ENCODE results near the gene TBC1D22A. TPM values are rescaled to one million over a fixed set of nuclear protein-coding genes. Genes with fewer than 3 reads are reported as not detected.

The TBC1D22A gene
- total and polyA plus RNA-seq, 2 experiments from 2014 or later: 15.3 to 19.8 TPM

GRCh38 chr22:46958658-46959057 lies 196.2 kb downstream of the TBC1D22A start:
- no peak overlapping the region for H3K4me3 ChIP-seq
- 74% methylated on average over 10 of the region's 10 CpGs for whole genome bisulfite sequencing (ENCODE audit: low lambda C conversion rate, missing lambda C conversion rate)
- no peak overlapping the region for H2AFZ ChIP-seq
- no peaks in the 10 kb centered on the region for H3K9me3 ChIP-seq (ENCODE audit: low read depth)
- H3K27me3 ChIP-seq: no peaks in the 10 kb centered on the region
- DNase-seq (ENCODE audit: low spot score): no peak
- no peaks in the 10 kb centered on the region for H3K9me2 ChIP-seq (replicated peaks; ENCODE audit: insufficient read depth)
- no peaks in the 10 kb centered on the region for H3K4me1 ChIP-seq (ENCODE audit: insufficient read depth)
- H4K20me1 ChIP-seq (ENCODE audit: insufficient read depth, poor library complexity, severe bottlenecking): no peaks in the 10 kb centered on the region
- H3K4me2 ChIP-seq: no peak overlapping the region
- TF ChIP-seq CTCF (IDR thresholded peaks at IDR 0.05; ENCODE audit: poor library complexity) (no peak), EZH2 (IDR thresholded peaks at IDR 0.05; ENCODE audit: borderline replicate concordance) (no peak), EZH2phosphoT487 (IDR thresholded peaks at IDR 0.05; ENCODE audit: low read depth, severe bottlenecking, unreplicated experiment) (no peak)
- no peak overlapping the region for H3K27ac ChIP-seq
- H3K36me3 ChIP-seq (replicated peaks; ENCODE audit: insufficient read depth, low read depth): no peaks in the 10 kb centered on the region
- H3K79me2 ChIP-seq: no peaks in the 10 kb centered on the region

GRCh38 chr22:46959369-46959768 lies 196.9 kb downstream of the TBC1D22A start:
- TF ChIP-seq EZH2phosphoT487 (IDR thresholded peaks at IDR 0.05; ENCODE audit: low read depth, severe bottlenecking, unreplicated experiment) (no peak), CTCF (IDR thresholded peaks at IDR 0.05; ENCODE audit: poor library complexity) (no peak)
- no peak overlapping the region for H3K4me2 ChIP-seq
- no peak overlapping the region for H3K4me3 ChIP-seq
- WGBS (ENCODE audit: low lambda C conversion rate, missing lambda C conversion rate): 83% methylated on average over 13 of the region's 13 CpGs
- H3K27me3 ChIP-seq: no peaks in the 10 kb centered on the region
- no peaks in the 10 kb centered on the region for H3K9me2 ChIP-seq (replicated peaks; ENCODE audit: insufficient read depth)
- H3K27ac ChIP-seq: no peak overlapping the region
- DNase-seq (ENCODE audit: low spot score): no peak
- H3K79me2 ChIP-seq: no peaks in the 10 kb centered on the region
- no peaks in the 10 kb centered on the region for H3K9me3 ChIP-seq (ENCODE audit: low read depth)
- no peak overlapping the region for H2AFZ ChIP-seq
- H3K4me1 ChIP-seq (ENCODE audit: insufficient read depth): no peaks in the 10 kb centered on the region
- no peaks in the 10 kb centered on the region for H3K36me3 ChIP-seq (replicated peaks; ENCODE audit: insufficient read depth, low read depth)
- H4K20me1 ChIP-seq (ENCODE audit: insufficient read depth, poor library complexity, severe bottlenecking): no peaks in the 10 kb centered on the region

GRCh38 chr22:46961591-46962295 lies 199.3 kb downstream of the TBC1D22A start:
- H3K9me3 ChIP-seq (ENCODE audit: low read depth): no peaks in the 10 kb centered on the region
- H3K27me3 ChIP-seq: no peaks in the 10 kb centered on the region
- no peaks in the 10 kb centered on the region for H4K20me1 ChIP-seq (ENCODE audit: insufficient read depth, poor library complexity, severe bottlenecking)
- no peak overlapping the region for H3K4me2 ChIP-seq
- H3K79me2 ChIP-seq: no peaks in the 10 kb centered on the region
- H3K27ac ChIP-seq: no peak overlapping the region
- no peak overlapping the region for H2AFZ ChIP-seq
- no peak for DNase-seq (ENCODE audit: low spot score)
- H3K4me3 ChIP-seq: no peak overlapping the region
- TF ChIP-seq EZH2phosphoT487 (IDR thresholded peaks at IDR 0.05; ENCODE audit: low read depth, severe bottlenecking, unreplicated experiment): no peak
- H3K4me1 ChIP-seq (ENCODE audit: insufficient read depth): no peaks in the 10 kb centered on the region
- WGBS (ENCODE audit: low lambda C conversion rate, missing lambda C conversion rate): 90% methylated on average over 17 of the region's 17 CpGs
- H3K36me3 ChIP-seq (replicated peaks; ENCODE audit: insufficient read depth, low read depth): no peaks in the 10 kb centered on the region
- no peaks in the 10 kb centered on the region for H3K9me2 ChIP-seq (replicated peaks; ENCODE audit: insufficient read depth)

- TF ChIP-seq EZH2phosphoT487 (IDR thresholded peaks at IDR 0.05; ENCODE audit: low read depth, severe bottlenecking, unreplicated experiment) (no peak), CTCF (IDR thresholded peaks at IDR 0.05; ENCODE audit: poor library complexity) (no peak), EZH2 (IDR thresholded peaks at IDR 0.05; ENCODE audit: borderline replicate concordance) (no peak)
- no peak overlapping the region for H3K27ac ChIP-seq
Observed at GRCh38 chr22:46962406-46962805, 200.0 kb downstream of the TBC1D22A start.

More at GRCh38 chr22:46962406-46962805, 200.0 kb downstream of the TBC1D22A start:
- 71% methylated on average over 5 of the region's 5 CpGs for WGBS (ENCODE audit: low lambda C conversion rate, missing lambda C conversion rate)
- Histone ChIP-seq H2AFZ (no peak overlapping the region), H3K79me2 (no peaks in the 10 kb centered on the region), H3K4me1 (ENCODE audit: insufficient read depth) (no peaks in the 10 kb centered on the region), H3K9me2 (replicated peaks; ENCODE audit: insufficient read depth) (no peaks in the 10 kb centered on the region), H3K36me3 (replicated peaks; ENCODE audit: insufficient read depth, low read depth) (no peaks in the 10 kb centered on the region), H4K20me1 (ENCODE audit: insufficient read depth, poor library complexity, severe bottlenecking) (no peaks in the 10 kb centered on the region), H3K4me2 (no peak overlapping the region), H3K9me3 (ENCODE audit: low read depth) (no peaks in the 10 kb centered on the region), H3K27me3 (no peaks in the 10 kb centered on the region), H3K4me3 (no peak overlapping the region)
- no peak for DNase-seq (ENCODE audit: low spot score)
